GM18870 (cell line): ENCODE results near the gene KAT5.
"Not testable (repeated sequence)": the region's sequence is repeated elsewhere in the genome, so short reads cannot be mapped to it uniquely, and the experiment has no call there.

Experiments
- ATAC-seq: cut with Tn5 transposase; IDR thresholded peaks from one replicate; pipeline ENCODE4 v1.9.1; 2021; ENCODE audit warnings: moderate library complexity; ENCODE audit not compliant: unreplicated experiment

The KAT5 gene

DNA sequence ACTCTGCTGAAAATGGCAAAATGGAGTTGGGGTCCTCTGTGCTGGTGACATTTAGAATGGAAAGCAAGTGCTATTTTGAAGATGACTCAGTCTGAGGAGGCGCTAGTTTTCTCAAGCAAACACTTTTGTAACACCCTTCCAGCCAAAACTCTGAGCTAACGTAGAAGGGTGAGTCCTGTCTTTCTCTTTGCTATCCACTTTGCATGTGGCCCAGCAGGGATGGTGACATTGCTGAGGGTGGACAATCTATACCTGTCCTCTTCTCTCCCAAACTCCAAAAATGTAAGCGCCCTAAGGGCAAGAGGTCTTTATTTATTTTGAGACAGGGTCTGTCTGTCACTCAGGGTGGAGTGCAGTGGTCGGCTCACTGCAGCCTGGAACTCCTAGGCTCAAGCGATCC lies 3.6 kb upstream of the KAT5 start:
- no peak for ATAC-seq

DNA sequence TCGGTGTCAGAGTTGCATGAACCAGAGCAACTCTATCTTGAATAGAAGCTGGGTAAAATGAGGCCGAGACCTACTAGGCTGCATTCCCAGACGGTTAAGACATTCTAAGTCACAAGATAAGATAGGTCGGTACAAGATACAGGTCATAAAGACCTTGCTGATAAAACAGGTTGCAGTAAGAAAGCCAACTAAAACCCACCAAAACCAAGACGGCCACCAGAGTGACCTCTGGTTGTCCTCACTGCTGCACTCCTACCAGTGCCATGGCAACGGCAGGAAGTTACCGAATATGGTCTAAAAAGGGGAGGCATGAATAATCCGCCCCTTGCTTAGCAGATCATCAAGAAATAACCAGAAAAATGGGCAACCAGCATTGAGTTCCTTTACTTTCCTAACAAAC lies 2.4 kb upstream of the KAT5 start:
- no peak for ATAC-seq

GRCh38 chr11:65710421-65710820 lies 1.6 kb upstream of the KAT5 start:
- no peak for ATAC-seq

DNA sequence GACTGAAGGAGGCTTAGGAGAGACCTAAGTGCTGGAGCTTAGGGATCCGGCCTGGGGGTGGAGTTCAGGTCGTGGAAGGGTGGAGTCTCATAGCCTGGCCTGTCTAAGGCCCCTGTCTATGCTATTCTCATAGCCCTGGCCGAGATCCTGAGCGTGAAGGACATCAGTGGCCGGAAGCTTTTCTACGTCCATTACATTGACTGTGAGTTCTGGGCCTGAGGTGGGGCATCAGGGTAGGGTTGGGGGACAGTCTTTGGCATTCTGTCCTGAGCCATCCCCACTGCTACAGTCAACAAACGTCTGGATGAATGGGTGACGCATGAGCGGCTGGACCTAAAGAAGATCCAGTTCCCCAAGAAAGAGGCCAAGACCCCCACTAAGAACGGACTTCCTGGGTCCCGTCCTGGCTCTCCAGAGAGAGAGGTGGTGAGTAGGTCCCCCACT lies 603 bp downstream of the KAT5 start:
- no peak for ATAC-seq

GRCh38 chr11:65713212-65713969 lies 1.3 kb downstream of the KAT5 start:
- ATAC-seq = no peak

GRCh38 chr11:65714433-65714832 lies 2.4 kb downstream of the KAT5 start:
- no peak for ATAC-seq

- no peak for ATAC-seq
Measured at GRCh38 chr11:65716302-65716701, 4.2 kb downstream of the KAT5 start.

GRCh38 chr11:65716774-65717405 lies 4.8 kb downstream of the KAT5 start:
- no peak for ATAC-seq

DNA sequence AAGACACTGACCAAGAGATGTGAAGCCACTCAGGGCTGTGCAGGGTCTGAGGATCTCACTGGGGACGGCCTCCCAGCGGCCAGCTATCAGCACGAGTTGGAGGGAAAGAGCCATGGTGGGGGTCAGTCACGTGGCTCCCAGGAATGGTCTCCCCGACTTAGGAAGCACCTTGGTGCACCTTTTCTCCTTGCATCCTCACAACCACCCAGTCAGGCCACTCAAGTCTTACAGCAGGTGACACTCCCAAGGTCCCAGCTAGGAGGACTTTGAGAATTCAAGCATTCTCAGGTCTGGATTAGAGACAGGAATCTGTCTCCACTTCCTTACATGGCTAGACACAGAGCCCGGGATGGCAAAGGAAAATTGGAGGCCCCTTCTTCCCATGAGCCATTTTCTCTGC lies 5.9 kb downstream of the KAT5 start:
- ATAC-seq = no peak

- no peak for ATAC-seq
Measured at GRCh38 chr11:65718531-65718930, 6.5 kb downstream of the KAT5 start.

GRCh38 chr11:65718964-65719492 lies 7.0 kb downstream of the KAT5 start:
- ATAC-seq = no peak

DNA sequence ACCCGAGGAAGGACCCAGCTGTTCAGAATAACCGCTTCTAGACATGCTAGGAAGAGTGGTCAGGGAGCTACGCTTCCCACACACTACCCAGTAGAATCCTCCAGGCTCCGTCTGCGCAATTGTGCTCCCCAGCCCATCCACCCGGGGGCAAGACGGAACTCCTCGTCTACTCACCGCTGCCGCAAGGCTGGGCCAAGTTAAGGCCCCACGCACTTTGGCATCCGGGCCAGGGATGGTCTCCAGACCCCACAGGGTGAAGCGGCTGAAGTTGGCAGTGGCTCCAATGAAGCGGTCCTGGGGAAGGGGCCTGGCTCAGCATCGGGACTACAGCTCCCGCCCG lies 7.8 kb downstream of the KAT5 start:
- peak; percentile 9 for ATAC-seq

GRCh38 chr11:65720211-65720934 lies 8.3 kb downstream of the KAT5 start, which contains the start of gene RNASEH2C:
Gene RNASEH2C (minus strand): TSS chr11:65720798. CDS start chr11:65720758, 40 bp downstream.
- ATAC-seq = peak; percentile 46

GRCh38 chr11:65722261-65722660 lies 10.2 kb downstream of the KAT5 start:
- no peak for ATAC-seq

DNA sequence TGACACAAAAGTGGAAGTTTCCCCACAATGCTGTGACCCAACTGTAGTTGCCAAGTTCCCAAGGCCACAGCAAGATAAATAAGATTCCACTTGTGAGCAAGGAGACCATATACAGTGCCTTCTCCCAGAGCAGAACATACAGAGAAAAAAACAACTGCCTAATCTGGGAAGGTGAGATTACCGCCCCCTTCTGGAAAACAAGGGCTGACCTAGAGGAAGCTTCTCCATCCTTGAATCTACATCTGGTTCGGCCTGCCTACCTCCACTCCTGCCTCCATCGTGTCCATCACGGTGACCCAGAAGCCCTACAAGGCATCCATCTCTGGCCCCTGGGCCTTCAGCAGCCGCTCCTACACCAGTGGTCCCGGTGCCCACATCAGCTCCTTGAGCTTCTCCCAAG lies 14.6 kb downstream of the KAT5 start:
- no peak for ATAC-seq

DNA sequence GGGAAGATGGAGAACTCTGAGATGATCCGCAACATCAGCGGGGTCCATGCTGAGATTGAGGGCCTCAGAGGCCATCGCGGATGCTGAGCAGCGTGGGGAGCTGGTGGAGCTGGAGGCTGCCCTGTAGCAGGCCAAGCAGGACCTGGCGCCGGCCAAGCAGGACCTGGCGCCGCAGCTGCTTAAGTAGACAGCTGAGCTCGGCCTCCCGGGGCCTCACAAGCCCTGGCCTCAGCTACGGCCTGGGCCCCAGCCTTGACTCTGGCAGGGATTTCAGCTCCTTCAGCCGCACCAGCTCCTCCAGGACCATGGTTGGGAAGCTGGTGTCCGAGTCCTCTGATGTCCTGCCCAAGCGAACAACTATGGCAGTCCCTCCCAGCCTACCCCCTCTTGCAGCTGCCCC lies 15.8 kb downstream of the KAT5 start:
- no peak for ATAC-seq

DNA sequence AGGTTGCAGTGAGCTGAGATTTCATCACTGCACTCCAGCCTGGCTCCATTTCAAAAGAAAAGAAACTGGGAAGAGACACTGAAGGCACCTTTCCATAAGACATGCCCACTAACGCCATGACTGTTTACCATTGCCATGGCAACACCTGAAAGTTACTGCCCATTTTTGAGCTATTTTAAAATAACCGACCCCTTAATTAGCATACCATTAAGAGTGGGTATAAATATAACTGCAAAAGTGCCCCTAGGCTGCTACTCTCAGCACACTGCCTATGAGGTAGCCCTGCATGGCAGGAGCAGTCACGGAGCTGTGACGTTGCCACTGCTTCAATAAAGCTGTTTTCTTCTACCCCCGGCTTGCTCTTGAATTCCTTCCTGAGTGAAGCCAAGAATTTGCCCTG lies 18.4 kb downstream of the KAT5 start:
- ATAC-seq = no peak

DNA sequence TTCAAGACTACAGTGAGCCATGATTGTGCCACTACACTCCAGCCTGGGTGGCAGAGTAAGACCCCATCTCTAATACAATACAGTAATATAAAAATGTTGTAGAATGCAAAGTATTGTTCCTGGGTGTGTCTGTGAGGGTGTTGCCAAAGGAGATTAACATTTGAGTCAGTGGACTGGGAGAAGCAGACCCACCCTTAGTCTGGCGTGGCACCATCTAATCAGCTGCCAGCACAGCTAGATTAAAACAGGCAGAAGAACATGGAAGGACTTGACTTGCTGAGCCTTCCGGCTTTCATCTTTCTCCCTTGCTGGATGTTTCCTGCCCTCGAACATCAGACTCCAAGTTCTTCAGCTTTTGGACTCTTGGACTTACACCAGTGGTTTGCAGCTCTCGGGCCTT lies 23.1 kb downstream of the KAT5 start:
- ATAC-seq = not testable (repeated sequence)

- no peak for ATAC-seq
Measured at GRCh38 chr11:65736810-65737209, 24.8 kb downstream of the KAT5 start.

DNA sequence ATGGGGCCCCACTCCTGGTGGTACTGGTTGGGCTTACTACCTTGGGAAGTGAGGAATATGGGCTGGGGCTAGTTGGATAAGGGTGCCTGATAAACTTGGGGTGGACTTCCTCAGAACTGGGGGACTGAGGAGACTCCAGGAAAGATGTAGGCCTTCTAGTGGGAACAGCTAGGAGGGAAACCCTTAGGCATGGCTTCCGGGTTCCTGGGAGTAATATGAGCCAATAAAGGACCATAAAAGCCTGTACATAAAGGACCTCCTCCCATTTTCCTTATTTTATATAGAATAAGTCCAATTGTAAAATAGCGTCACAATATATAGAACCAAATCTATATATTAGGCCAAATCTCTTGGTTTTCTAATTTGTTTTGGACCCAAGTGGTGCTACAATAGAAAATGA lies 27.0 kb downstream of the KAT5 start:
- ATAC-seq = no peak

DNA sequence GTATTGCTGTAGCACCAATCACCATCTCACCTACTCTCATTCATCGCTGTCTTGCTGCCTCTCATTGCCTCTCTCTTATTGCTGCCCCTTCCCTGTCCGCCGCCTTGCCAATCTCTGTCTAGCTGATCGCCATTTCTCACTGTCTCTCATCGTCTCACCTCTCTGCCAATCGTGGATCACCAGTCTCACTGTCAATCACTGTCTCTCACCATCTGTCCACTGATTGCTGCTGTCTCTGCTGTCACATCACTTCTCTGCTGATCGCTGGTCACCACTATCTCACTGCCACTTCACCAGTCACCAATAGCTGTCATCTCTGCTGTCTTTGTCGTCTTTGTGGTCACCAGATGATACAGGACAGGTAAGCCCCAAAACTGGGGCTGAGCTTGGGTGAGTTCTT lies 29.1 kb downstream of the KAT5 start:
- ATAC-seq = no peak

- ATAC-seq = no peak
Measured at GRCh38 chr11:65742353-65742752, 30.3 kb downstream of the KAT5 start.
